Neural progenitor cell (in vitro differentiated cells): Measurements from ENCODE around the gene ADM2. TPM values are rescaled to one million over a fixed set of nuclear protein-coding genes. Genes with fewer than 3 reads are reported as not detected.
A peak's percentile ranks its signal among the peaks of the same experiment; 100 is the strongest.

Experiments used
- DNase-seq: peaks from one replicate; pipeline ENCODE4 v3.0.0-alpha.2; 2016; ENCODE audit warnings: low spot score
- H2AFZ ChIP-seq: fragments of 200-600 bp; sonication (generic); replicated peaks from 2 replicates; pipeline ENCODE4 v1.6.1; 2016; ENCODE audit warnings: antibody characterized with exemption
- H3F3A ChIP-seq: fragments of 200-600 bp; sonication (generic); 2 replicates; pipeline ENCODE4 v1.6.1; 2016; ENCODE audit warnings: antibody characterized with exemption, low read depth
- H3K27ac ChIP-seq: fragments of 200-600 bp; sonication (generic); 2 replicates; pipeline ENCODE4 v1.5.1; 2016; ENCODE audit warnings: mild to moderate bottlenecking
- H3K27me3 ChIP-seq: fragments of 200-600 bp; sonication (generic); 2 replicates; pipeline ENCODE4 v1.6.1; 2016; ENCODE audit warnings: mild to moderate bottlenecking, moderate library complexity
- H3K36me3 ChIP-seq: fragments of 200-600 bp; sonication (generic); 2 replicates; pipeline ENCODE4 v1.5.1; 2016
- H3K4me1 ChIP-seq: fragments of 200-600 bp; sonication (generic); 2 replicates; pipeline ENCODE4 v1.6.1; 2016; ENCODE audit warnings: mixed run types
- H3K4me2 ChIP-seq: fragments of 200-600 bp; sonication (generic); 2 replicates; pipeline ENCODE4 v1.6.1; 2016
- H3K4me3 ChIP-seq: fragments of 200-600 bp; sonication (generic); 2 replicates; pipeline ENCODE4 v1.5.1; 2016
- H3K79me2 ChIP-seq: fragments of 200-600 bp; sonication (generic); 2 replicates; pipeline ENCODE4 v1.6.1; 2016; ENCODE audit warnings: low read depth
- H3K9ac ChIP-seq: fragments of 200-600 bp; sonication (generic); 2 replicates; pipeline ENCODE4 v1.6.1; 2016
- H3K9me3 ChIP-seq: fragments of 200-600 bp; sonication (generic); 2 replicates; pipeline ENCODE4 v1.5.1; 2016; ENCODE audit warnings: low read depth
- H4K20me1 ChIP-seq: fragments of 200-600 bp; sonication (generic); 2 replicates; pipeline ENCODE4 v1.6.1; 2016; ENCODE audit warnings: low read depth
- H3K27ac Mint-ChIP-seq: 3 replicates; pipeline ENCODE4 v1.8.0; 2021; ENCODE audit warnings: mixed read lengths
- H3K27me3 Mint-ChIP-seq: 2 replicates; pipeline ENCODE4 v1.8.0; 2022; ENCODE audit warnings: low read depth, mild to moderate bottlenecking, inconsistent platforms, moderate library complexity, mixed read lengths; ENCODE audit not compliant: insufficient read depth
- H3K36me3 Mint-ChIP-seq: 3 replicates; pipeline ENCODE4 v1.8.0; 2021; ENCODE audit warnings: mixed read lengths
- H3K4me1 Mint-ChIP-seq: 3 replicates; pipeline ENCODE4 v1.8.0; 2021; ENCODE audit warnings: mixed read lengths
- H3K4me3 Mint-ChIP-seq: 3 replicates; pipeline ENCODE4 v1.8.0; 2021; ENCODE audit warnings: mild to moderate bottlenecking, moderate library complexity, mixed read lengths
- H3K9me3 Mint-ChIP-seq: 3 replicates; pipeline ENCODE4 v1.8.0; 2020; ENCODE audit warnings: mixed read lengths
- EZH2 ChIP-seq: fragments of 200-600 bp; sonication (generic); IDR thresholded peaks from 2 replicates; pipeline ENCODE4 v1.6.1; 2017; ENCODE audit warnings: antibody characterized with exemption, mild to moderate bottlenecking, moderate library complexity
- EZH2phosphoT487 ChIP-seq: fragments of 200-600 bp; sonication (generic); IDR thresholded peaks from 2 replicates; pipeline ENCODE4 v1.6.1; 2017; ENCODE audit warnings: antibody characterized with exemption
- total RNA-seq: library from RNA; depleted of rRNA; stranded (reverse); fragments of >200 nt; gene quantifications from 2 replicates; pipeline ENCODE4 v1.2.3, GENCODE V29; 2015; ENCODE audit warnings: low replicate concordance
- TF ChIP-seq, protein P1 (sequence below): fragments of 200-600 bp; sonication (generic); IDR thresholded peaks from 2 replicates; pipeline ENCODE4 v1.5.1; 2017; ENCODE audit warnings: antibody characterized with exemption, mild to moderate bottlenecking

ADM2 gene
- total RNA-seq, 1 donor from 2014 or later = 0.13 TPM

DNA sequence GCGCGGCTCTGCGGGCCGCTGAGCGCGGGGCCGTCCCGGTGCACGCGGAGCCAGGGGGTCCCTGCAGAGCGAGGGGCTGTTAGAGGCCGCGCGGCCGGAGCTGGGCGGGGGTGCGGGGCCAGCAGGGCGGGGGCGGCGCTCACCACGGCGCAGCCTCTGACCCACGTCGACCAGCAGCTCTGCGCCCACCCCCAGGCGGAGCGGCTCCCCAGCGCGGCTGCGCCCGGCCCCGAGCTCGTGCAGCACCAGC lies 44.4 kb downstream of the ADM2 start:
- no peak for TF ChIP-seq EZH2
- Histone ChIP-seq H3K4me2 (peak overlapping the region; percentile 99), H3K9me3 (no peaks in the 10 kb centered on the region), H3K79me2 (peaks cover 9% of the 10 kb centered on the region), H3K4me1 (peaks cover 13% of the 10 kb centered on the region), H3K9ac (no peak overlapping the region), H3K36me3 (no peaks in the 10 kb centered on the region), H3K4me3 (peak overlapping the region; percentile 92), H3F3A (peaks cover 50% of the 10 kb centered on the region), H4K20me1 (peaks cover 61% of the 10 kb centered on the region), H3K27me3 (peaks cover 46% of the 10 kb centered on the region), H3K27ac (peak overlapping the region; percentile 78), H2AFZ (peak overlapping the region; percentile 93)
- Mint-ChIP-seq H3K27ac (no peak overlapping the region), H3K27me3 (peaks cover 38% of the 10 kb centered on the region), H3K4me1 (peaks cover 12% of the 10 kb centered on the region), H3K4me3 (peak overlapping the region; percentile 82), H3K36me3 (peaks cover 5% of the 10 kb centered on the region), H3K9me3 (no peaks in the 10 kb centered on the region)
- DNase-seq = no peak

DNA sequence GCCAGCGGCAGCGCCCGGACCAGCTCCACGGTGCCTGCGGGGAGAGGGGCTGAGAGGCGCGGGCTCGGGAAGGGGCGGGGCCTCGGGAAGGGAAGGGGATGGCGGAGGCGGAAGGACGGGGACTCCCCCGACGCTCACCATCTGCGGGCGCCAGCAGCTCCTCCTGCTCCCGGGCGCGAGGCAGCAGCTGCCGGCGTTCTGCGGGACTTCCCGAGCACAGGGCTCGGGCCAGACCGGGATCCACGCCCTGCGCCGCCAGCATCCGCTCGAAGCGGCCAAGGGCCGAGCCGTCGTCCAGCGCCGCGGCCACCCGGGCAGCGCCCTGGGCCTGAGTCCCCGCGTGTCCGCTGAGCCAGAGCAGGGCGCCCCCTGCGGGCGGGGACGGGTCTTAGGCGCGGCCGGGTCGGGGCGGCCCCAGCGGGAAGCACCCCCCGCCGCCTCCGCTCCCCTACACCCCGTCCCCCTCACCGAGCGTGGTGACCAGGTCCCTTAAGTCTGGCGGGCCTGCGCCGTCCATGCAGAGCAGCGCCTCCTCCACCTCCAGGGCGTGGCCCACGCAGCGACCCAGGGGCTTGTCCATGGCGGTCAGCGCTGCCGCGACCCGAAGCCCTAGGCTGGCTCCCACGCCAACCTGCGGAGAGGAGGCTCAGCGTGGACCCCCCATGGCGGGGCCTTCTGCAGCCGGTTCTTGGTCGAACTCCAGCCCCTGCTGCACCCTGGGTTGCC lies 44.9 kb downstream of the ADM2 start:
- H3K27ac Mint-ChIP-seq = no peak overlapping the region
- peaks cover 18% of the 10 kb centered on the region for H3K4me1 ChIP-seq
- no peaks in the 10 kb centered on the region for H3K9me3 Mint-ChIP-seq
- TF ChIP-seq EZH2phosphoT487 = no peak
- TF ChIP-seq, protein P1, sequence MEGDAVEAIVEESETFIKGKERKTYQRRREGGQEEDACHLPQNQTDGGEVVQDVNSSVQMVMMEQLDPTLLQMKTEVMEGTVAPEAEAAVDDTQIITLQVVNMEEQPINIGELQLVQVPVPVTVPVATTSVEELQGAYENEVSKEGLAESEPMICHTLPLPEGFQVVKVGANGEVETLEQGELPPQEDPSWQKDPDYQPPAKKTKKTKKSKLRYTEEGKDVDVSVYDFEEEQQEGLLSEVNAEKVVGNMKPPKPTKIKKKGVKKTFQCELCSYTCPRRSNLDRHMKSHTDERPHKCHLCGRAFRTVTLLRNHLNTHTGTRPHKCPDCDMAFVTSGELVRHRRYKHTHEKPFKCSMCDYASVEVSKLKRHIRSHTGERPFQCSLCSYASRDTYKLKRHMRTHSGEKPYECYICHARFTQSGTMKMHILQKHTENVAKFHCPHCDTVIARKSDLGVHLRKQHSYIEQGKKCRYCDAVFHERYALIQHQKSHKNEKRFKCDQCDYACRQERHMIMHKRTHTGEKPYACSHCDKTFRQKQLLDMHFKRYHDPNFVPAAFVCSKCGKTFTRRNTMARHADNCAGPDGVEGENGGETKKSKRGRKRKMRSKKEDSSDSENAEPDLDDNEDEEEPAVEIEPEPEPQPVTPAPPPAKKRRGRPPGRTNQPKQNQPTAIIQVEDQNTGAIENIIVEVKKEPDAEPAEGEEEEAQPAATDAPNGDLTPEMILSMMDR = peak; percentile 54
- peaks cover 51% of the 10 kb centered on the region for H3K27me3 ChIP-seq
- peaks cover 43% of the 10 kb centered on the region for H3K27me3 Mint-ChIP-seq
- DNase-seq = peak; percentile 87
- H3K27ac ChIP-seq = peak overlapping the region; percentile 78
- peak overlapping the region; percentile 80 for H3K4me3 Mint-ChIP-seq
- no peak overlapping the region for H3K9ac ChIP-seq
- H3K36me3 ChIP-seq = no peaks in the 10 kb centered on the region
- H4K20me1 ChIP-seq = peaks cover 66% of the 10 kb centered on the region
- peak overlapping the region; percentile 99 for H3K4me2 ChIP-seq
- H3K4me1 Mint-ChIP-seq = peaks cover 12% of the 10 kb centered on the region
- peak overlapping the region; percentile 92 for H3K4me3 ChIP-seq
- H3K9me3 ChIP-seq = no peaks in the 10 kb centered on the region
- H3F3A ChIP-seq = peaks cover 54% of the 10 kb centered on the region
- H2AFZ ChIP-seq = peak overlapping the region; percentile 93
- peaks cover 9% of the 10 kb centered on the region for H3K79me2 ChIP-seq
- peaks cover 5% of the 10 kb centered on the region for H3K36me3 Mint-ChIP-seq

DNA sequence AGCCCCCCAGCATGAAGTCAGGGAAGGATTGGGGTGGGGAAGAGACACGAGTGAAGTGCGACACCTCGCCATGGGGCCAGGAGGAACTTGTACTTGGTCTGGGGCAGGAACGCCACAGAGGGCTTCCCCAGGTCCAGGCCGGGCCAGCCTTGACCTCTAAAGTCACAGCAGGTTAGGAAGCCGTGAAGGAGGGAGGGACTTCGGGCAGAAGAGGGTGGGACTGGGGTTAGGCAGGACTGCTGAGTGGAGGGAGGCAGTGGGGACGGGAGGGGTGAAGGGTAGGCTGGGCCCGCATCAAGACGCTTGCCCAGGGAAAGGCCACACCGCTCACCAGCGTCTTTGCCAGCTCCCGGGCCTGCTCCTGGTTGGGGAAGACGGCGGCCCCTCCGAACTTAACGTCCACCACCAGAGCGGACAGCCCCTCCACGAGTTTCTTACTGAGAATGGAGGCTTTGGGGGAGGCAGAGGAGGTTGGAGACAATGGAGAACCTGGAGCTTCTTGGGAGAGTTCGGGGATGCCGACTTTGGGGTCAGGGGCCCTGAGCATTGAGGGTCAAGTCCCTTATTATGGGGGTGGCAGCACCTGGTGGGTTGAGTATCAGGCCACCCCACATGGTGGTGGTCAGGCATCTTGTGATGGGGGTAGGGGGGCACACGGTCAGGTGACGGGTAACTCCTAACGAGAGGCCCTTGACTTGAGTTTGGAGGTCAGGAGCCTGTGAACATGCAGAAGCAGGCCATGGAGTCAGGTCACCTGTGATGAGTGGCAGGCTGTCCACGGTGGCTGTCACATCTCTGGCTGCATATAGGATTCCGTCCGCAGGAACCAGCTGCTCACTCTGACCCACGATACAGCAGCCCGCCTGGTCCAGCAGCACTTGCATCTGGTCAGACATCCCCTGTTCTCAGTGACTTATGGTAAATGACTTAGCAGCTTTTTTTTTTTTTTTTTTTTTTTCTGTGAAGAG lies 45.8 kb downstream of the ADM2 start:
- TF ChIP-seq, protein P1 = no peak
- TF ChIP-seq EZH2 (no peak), EZH2phosphoT487 (no peak)
- Histone ChIP-seq H3K27ac (no peak overlapping the region), H3K79me2 (peaks cover 9% of the 10 kb centered on the region), H3K4me2 (peak overlapping the region; percentile 99), H3K9ac (no peak overlapping the region), H4K20me1 (peaks cover 66% of the 10 kb centered on the region), H3K27me3 (peaks cover 60% of the 10 kb centered on the region), H3F3A (peaks cover 58% of the 10 kb centered on the region), H3K9me3 (no peaks in the 10 kb centered on the region), H3K4me3 (peak overlapping the region; percentile 92), H3K4me1 (peaks cover 21% of the 10 kb centered on the region), H3K36me3 (no peaks in the 10 kb centered on the region), H2AFZ (no peak overlapping the region)
- Mint-ChIP-seq H3K4me3 (peak overlapping the region; percentile 80), H3K36me3 (peaks cover 5% of the 10 kb centered on the region), H3K4me1 (peaks cover 12% of the 10 kb centered on the region), H3K27me3 (peaks cover 45% of the 10 kb centered on the region), H3K9me3 (no peaks in the 10 kb centered on the region), H3K27ac (no peak overlapping the region)
- DNase-seq = peak; percentile 24
